ENCODE measurements around the gene ZNF865.
"Not testable (repeated sequence)": the region's sequence is repeated elsewhere in the genome, so short reads cannot be mapped to it uniquely, and the experiment has no call there.

The ZNF865 gene

DNA sequence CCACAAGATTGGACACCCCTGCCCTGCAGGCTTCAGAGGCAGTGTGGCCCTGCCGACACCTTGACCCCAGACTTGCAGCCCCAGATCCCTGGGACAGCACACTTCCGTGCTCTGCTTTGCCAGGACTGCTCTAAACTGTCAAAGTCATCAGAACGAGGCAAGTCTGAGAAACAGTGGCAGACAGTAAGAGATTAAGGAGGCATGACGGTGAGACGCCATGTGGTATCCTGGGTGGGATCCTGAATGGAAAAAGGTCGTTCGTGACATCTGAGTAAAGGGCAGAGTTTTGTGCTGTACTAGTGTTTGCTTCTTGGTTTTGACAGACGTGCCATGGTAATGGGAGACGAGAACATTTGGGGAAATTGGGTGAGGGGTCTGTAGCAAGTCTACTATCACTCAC lies 38.6 kb upstream of the ZNF865 start:
- no peak for DNase-seq
- no peak overlapping the region for H3K27ac ChIP-seq (ENCODE audit: low read length)

DNA sequence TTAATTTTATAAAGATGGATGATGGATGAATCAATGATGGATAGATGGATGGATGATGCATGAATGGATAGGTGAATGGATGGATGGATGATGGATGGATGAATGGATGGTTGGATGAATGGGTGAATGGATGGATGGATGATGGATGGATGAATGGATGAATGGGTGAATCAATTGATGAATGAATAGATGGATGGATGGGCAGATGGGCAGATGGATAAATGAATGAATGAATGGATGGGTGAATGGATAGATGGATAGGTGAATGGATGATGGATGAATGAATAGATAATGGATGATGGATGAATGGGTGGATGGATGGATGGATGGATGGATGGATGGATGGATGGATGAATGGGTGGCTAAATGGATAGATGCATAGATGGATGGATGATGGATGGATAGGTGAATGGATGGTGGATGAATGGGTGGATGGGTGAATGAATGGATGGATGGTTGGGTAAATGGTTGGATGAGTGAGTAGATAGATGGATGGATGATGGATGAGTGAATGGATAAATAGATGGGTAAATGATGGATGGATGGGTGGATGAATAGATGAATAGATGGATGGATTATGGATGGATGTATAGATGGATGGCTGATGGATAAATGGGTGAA lies 37.6 kb upstream of the ZNF865 start:
- DNase-seq, result no peak
- TF ChIP-seq EZH2 (optimal IDR thresholded peaks at IDR 0.05; ENCODE audit: low read depth, low read length), result no peak
- TF ChIP-seq, protein P1, sequence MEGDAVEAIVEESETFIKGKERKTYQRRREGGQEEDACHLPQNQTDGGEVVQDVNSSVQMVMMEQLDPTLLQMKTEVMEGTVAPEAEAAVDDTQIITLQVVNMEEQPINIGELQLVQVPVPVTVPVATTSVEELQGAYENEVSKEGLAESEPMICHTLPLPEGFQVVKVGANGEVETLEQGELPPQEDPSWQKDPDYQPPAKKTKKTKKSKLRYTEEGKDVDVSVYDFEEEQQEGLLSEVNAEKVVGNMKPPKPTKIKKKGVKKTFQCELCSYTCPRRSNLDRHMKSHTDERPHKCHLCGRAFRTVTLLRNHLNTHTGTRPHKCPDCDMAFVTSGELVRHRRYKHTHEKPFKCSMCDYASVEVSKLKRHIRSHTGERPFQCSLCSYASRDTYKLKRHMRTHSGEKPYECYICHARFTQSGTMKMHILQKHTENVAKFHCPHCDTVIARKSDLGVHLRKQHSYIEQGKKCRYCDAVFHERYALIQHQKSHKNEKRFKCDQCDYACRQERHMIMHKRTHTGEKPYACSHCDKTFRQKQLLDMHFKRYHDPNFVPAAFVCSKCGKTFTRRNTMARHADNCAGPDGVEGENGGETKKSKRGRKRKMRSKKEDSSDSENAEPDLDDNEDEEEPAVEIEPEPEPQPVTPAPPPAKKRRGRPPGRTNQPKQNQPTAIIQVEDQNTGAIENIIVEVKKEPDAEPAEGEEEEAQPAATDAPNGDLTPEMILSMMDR (IDR thresholded peaks at IDR 0.05; ENCODE audit: low read length), result no peak
- TF ChIP-seq EZH2phosphoT487 (IDR thresholded peaks at IDR 0.05; ENCODE audit: low read length), result no peak
- Histone ChIP-seq H3K4me3 (ENCODE audit: low read length) (no peak overlapping the region), H3K9me3 (replicated peaks; ENCODE audit: insufficient read depth, low read length) (no peaks in the 10 kb centered on the region), H3K4me2 (ENCODE audit: low read depth, low read length) (no peak overlapping the region), H3K79me2 (ENCODE audit: low read length) (no peaks in the 10 kb centered on the region), H2AFZ (ENCODE audit: low read length) (no peak overlapping the region), H3K9ac (ENCODE audit: low read length) (no peak overlapping the region), H4K20me1 (ENCODE audit: insufficient read depth, low read length) (no peaks in the 10 kb centered on the region), H3F3A (ENCODE audit: insufficient read depth, low read length) (no peaks in the 10 kb centered on the region), H3K36me3 (replicated peaks; ENCODE audit: insufficient read depth, low read length) (no peaks in the 10 kb centered on the region), H3K27ac (ENCODE audit: low read length) (no peak overlapping the region), H3K27me3 (replicated peaks; ENCODE audit: insufficient read depth, low read length) (peaks cover 75% of the 10 kb centered on the region), H3K4me1 (ENCODE audit: low read length) (no peaks in the 10 kb centered on the region), H3K9me2 (replicated peaks; ENCODE audit: insufficient read depth, low read length) (no peaks in the 10 kb centered on the region)

More for the DNA sequence above, 38.6 kb upstream of the ZNF865 start:
- H2AFZ ChIP-seq (ENCODE audit: low read length), result no peak overlapping the region
- H3K4me2 ChIP-seq (ENCODE audit: low read depth, low read length), result no peak overlapping the region
- no peaks in the 10 kb centered on the region for H3K9me2 ChIP-seq (replicated peaks; ENCODE audit: insufficient read depth, low read length)
- H3K4me3 ChIP-seq (ENCODE audit: low read length), result no peak overlapping the region
- TF ChIP-seq EZH2 (optimal IDR thresholded peaks at IDR 0.05; ENCODE audit: low read depth, low read length), result no peak
- no peak for TF ChIP-seq EZH2phosphoT487 (IDR thresholded peaks at IDR 0.05; ENCODE audit: low read length)
- TF ChIP-seq, protein P1 (IDR thresholded peaks at IDR 0.05; ENCODE audit: low read length), result no peak
- no peak overlapping the region for H3K9ac ChIP-seq (ENCODE audit: low read length)
- no peaks in the 10 kb centered on the region for H4K20me1 ChIP-seq (ENCODE audit: insufficient read depth, low read length)
- no peaks in the 10 kb centered on the region for H3K4me1 ChIP-seq (ENCODE audit: low read length)
- peaks cover 78% of the 10 kb centered on the region for H3K27me3 ChIP-seq (replicated peaks; ENCODE audit: insufficient read depth, low read length)
- no peaks in the 10 kb centered on the region for H3K9me3 ChIP-seq (replicated peaks; ENCODE audit: insufficient read depth, low read length)
- no peaks in the 10 kb centered on the region for H3K36me3 ChIP-seq (replicated peaks; ENCODE audit: insufficient read depth, low read length)
- no peaks in the 10 kb centered on the region for H3K79me2 ChIP-seq (ENCODE audit: low read length)
- H3F3A ChIP-seq (ENCODE audit: insufficient read depth, low read length), result no peaks in the 10 kb centered on the region

DNA sequence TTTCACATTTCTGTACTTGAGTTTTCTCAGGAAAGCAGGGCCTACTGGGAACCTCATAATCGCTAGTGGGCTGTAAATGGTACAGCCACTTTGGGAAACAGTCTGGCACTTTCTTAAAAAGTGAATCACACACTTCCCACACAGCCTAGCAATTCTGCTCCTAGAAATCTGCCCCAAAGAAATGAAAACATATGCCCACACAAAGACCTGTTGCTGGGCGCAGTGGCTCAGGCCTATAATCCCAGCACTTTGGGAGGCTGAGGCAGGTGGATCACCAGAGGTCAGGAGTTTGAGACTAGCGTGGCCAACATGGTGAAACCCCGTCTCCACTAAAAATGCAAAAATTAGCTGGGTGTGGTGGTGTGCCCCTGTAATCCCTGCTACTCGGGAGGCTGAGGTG lies 36.0 kb upstream of the ZNF865 start:
- H3K4me3 ChIP-seq (ENCODE audit: low read length); H4K20me1 ChIP-seq (ENCODE audit: insufficient read depth, low read length); H3K4me2 ChIP-seq (ENCODE audit: low read depth, low read length); H3K9me3 ChIP-seq (replicated peaks; ENCODE audit: insufficient read depth, low read length); H3K9me2 ChIP-seq (replicated peaks; ENCODE audit: insufficient read depth, low read length); DNase-seq; H3K79me2 ChIP-seq (ENCODE audit: low read length); H3K9ac ChIP-seq (ENCODE audit: low read length); H3K36me3 ChIP-seq (replicated peaks; ENCODE audit: insufficient read depth, low read length); H3K4me1 ChIP-seq (ENCODE audit: low read length); H3K27ac ChIP-seq (ENCODE audit: low read length); H2AFZ ChIP-seq (ENCODE audit: low read length); H3F3A ChIP-seq (ENCODE audit: insufficient read depth, low read length): not testable (repeated sequence)
- H3K27me3 ChIP-seq (replicated peaks; ENCODE audit: insufficient read depth, low read length), result peaks cover 74% of the 10 kb centered on the region

DNA sequence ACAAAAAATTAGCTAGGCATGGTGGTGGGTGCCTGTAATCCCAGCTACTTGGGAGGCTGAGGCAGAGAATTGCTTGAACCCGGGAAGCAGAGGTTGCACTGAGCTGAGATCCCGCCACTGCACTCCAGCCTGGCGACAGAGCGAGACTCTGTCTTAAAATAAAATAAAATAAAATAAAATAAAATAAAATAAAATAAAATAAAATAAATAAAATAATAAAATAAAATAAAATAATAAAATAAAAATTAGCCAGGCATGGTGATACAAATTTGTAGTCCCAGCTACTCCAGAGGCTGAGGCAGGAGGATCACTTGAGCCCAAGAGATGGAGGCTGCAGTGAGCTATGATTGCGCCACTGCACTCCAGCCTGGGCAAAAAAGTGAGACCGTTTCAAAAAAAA lies 31.5 kb upstream of the ZNF865 start:
- H3K79me2 ChIP-seq (ENCODE audit: low read length); H3K27ac ChIP-seq (ENCODE audit: low read length); H3K9ac ChIP-seq (ENCODE audit: low read length): not testable (repeated sequence)

More for the DNA sequence above, 31.5 kb upstream of the ZNF865 start:
- H2AFZ ChIP-seq (ENCODE audit: low read length); H3K9me3 ChIP-seq (replicated peaks; ENCODE audit: insufficient read depth, low read length); DNase-seq; H3K9me2 ChIP-seq (replicated peaks; ENCODE audit: insufficient read depth, low read length); H3F3A ChIP-seq (ENCODE audit: insufficient read depth, low read length); H3K36me3 ChIP-seq (replicated peaks; ENCODE audit: insufficient read depth, low read length); H3K4me3 ChIP-seq (ENCODE audit: low read length); H4K20me1 ChIP-seq (ENCODE audit: insufficient read depth, low read length); H3K4me2 ChIP-seq (ENCODE audit: low read depth, low read length); H3K4me1 ChIP-seq (ENCODE audit: low read length): not testable (repeated sequence)
- peaks cover 52% of the 10 kb centered on the region for H3K27me3 ChIP-seq (replicated peaks; ENCODE audit: insufficient read depth, low read length)
